EH (cell line): ENCODE measurements around the gene LHX2.

Experiments used
- DNase-seq: peaks from one replicate; pipeline ENCODE4 v3.0.0-alpha.2; 2015; ENCODE audit warnings: low read depth

LHX2 gene

DNA sequence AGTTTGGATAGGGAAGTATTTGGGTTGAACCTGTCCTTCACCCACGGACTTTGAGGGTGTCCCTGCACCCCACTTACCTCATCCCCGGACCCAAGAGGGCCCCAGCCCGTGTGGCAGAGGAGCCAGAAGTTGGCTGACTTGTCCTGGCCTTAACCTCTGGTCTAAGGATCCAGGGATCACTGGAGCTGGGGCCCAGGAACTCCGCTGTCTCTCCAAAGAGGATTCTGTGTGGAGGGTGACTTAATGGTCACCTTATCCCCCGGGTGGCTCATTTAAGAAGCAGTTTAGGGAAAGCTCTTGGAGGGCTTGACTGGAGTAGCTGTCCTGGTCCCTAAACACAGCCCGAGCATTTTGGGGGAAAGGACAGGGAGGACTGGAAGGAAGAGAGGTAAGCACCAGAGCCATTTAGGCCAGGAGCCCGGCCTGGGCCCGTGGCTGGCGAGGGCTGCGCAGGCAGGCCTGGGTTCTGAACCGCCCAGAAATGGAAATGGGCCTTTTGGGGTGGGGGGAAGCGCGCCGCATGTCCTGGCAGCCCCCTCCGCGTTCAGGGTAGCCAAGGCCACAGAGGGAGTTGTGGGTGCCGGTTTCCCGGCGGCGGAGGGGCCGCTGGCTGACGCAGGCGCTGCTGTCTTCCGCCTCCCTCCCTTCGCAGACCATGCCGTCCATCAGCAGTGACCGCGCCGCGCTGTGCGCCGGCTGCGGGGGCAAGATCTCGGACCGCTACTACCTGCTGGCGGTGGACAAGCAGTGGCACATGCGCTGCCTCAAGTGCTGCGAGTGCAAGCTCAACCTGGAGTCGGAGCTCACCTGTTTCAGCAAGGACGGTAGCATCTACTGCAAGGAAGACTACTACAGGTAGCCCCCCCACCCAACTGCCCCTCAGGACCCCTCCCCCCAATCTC is 2.0 kb downstream of the LHX2 start:
- DNase-seq, result no peak

DNA sequence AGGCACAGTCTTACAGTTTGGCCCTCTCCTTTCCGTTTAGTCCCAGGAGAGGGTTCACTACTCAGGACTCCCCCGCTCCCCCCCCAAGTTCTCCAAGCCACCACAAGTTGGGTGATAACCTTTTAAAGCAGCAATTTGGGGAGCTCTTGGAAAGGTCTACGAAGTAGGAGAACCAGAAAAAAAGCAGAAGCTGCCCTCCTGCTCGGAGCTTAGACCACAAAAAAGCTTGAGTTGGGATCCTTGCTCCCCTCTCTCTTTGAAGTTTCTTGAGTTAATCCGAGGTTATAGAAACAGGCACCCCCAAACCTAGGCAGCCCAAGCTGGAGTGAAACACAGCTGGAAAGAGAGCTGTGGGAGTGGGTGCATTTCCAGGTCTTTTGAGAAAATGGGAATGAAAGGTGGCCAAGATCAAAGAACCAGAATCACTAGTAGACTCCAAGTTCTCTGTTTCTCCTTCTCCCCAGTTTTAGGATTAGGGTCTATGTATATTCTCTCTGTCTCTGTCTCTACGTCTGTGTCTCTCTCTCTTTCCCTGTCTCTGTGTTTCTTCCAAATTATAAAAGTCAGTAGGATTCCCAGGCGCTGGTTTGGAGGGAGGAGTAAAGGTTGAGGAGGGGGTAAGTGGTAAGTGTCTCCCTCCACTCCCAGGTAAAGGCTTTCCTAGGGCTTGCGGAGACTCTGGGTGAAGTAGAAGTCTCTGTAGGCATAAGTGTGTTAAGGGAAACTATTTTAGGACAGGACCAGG is 2.8 kb downstream of the LHX2 start:
- DNase-seq, result no peak

DNA sequence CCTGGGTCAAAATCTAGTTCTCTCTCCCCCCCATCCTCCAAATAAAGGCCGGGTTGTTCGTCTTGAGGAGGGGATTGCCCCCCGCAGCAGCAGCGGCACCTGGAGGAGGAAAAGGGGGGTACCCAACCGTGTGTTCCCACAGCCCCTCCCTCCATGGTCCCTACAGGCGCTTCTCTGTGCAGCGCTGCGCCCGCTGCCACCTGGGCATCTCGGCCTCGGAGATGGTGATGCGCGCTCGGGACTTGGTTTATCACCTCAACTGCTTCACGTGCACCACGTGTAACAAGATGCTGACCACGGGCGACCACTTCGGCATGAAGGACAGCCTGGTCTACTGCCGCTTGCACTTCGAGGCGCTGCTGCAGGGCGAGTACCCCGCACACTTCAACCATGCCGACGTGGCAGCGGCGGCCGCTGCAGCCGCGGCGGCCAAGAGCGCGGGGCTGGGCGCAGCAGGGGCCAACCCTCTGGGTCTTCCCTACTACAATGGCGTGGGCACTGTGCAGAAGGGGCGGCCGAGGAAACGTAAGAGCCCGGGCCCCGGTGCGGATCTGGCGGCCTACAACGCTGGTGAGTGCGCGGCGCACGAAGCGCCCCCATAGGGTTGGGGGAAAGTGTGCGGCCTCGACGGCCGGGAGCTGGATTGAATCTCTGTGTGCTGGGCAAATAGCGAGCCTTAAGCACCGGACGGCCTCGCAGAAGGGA is 3.5 kb downstream of the LHX2 start:
- no peak for DNase-seq

DNA sequence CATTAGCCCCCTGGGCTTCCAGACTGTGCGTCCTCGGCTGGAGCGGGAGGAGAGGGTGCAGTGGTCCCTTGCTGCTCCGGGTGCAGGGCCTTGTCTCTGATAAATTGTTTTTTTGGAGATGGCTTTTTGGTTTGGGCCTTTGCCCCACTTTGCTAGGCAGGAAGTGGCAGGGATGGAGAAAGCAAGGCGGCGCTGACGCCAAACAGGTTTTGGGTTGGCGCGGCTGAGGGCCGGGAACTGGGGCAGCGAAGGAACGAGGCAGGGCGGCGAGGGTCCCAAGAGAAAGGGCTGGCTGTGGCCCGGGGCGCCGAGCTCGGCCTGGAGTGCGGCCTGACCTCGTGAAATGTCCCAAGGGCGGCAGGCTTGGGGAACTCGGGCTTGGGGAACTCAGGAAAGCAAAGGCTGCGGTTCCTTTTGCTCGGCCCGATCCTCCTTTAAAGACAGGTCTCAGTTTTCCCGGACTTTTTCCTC is 4.1 kb downstream of the LHX2 start:
- DNase-seq, result no peak

DNA sequence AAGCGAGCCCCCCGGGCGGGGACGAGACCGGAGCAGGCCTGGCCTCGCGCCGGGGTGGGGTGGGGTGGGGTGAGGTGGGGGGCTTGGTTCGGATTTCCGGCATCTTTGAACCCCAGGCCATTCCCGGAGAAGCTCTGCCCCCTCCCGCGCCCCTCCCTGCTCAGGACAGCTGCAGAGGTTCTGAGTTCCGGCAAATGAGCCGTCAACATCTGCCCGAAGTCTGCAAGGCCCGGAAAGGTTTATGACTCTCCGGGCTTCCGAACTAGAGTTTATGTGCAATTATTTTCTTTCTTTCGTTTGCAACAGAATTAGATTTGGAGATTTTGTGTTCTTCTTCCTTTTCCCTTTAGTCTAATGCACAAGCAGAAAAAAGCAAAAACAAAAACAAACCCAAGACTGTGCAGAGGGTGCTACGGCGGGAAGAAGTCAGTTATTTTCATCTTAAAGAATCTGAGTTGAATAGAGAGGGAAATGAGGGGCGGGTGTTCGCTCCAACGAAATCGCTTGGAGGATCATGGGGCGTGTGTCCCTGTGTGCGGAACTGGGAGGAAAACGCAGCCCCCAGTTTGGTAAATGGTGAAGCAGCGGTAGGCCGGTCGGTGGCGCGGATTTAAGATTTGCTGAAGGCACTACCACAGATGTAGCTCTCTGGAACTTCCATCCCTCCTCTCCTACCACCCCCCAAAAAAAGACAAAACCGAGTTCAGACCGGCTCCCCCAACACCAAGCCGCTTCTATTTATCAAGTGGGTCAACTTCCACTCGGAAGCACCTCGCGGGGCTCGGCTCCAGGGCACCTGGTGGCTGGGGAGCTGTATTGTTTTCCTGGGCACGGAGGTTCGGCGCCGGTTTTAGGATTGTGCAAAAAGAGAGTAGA is 4.8 kb downstream of the LHX2 start:
- DNase-seq, result no peak

DNA sequence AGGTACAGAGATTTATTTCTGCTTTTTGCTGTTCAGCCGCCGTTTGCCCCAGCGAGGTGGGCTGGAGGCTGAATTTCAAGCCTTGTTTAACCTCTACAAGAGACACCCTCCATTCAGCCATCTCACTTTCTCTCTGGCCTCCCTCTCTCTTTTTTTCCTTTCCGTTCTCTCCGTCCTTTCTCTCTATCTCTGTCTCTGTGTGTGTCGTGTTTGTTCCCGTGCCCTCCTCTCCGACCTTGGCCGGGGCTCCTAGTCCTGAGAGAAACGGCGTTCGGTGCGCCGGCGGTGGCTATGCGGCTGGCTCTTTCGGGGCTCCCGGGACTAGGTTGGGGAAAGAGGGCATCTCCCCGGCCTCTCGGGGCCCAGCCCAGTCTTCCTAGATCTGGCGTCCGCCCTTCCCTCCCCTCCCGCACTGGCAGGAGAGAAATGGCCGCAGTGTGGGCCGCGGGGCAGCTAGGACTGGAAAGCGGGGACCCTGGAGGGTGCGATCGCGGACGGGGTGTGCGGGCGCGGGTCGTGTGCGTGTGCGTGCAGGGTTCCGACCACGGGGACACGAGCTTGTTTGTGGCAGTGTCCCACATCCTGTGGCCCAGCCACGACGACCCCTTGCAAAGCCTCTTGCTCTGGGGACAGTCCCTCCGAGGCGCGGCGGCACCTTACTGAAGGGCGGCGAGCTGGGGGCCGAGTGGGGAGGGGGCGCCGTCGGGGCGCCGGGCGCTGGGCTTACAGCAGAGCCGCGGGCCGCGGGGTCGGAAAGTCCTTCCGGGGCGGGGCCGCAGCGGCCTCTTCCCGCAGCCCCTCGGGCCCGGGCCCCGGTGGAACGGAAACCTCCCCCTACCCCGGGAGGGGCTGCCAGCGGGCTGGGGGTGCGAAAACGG is 5.7 kb downstream of the LHX2 start:
- DNase-seq, result no peak

DNA sequence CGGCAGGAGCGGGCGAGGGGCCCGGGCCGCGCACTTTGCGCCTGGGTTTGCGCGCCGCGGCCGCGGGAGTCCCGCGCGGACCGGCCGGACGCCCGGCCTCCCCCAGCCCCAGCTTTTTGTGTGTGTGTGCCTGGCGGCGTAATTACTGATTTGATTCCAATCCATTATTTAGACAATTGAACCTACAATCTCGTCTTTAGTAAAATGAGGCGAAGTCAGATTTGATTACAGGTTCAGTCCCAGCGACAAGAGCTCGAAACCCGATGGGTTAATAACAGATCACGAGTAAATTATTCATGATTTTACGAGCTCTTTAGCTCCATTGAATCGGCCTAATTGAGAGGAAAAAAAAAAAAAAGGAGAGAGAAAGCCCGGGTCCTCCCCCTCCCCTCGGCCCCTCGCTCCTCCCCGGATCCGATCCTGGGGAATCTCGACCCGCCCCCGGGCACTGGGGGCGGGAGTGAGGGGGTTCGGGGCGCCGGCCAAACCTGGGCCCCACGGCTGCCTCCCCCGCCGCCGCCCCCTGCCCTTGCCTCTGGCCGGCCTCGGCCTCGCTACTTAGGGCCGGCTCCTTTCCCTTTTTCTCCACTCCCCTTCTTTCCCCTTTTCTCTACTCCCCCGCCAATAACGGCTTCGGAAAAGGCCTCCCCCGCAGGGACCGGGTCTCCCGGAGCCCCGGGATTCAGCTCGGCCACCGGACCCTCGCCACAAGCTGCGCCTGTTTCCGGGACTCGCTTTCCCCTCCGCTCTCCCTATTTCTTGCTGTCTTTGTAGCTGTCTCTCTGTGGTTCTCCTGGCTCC is 6.6 kb downstream of the LHX2 start:
- DNase-seq, result no peak

DNA sequence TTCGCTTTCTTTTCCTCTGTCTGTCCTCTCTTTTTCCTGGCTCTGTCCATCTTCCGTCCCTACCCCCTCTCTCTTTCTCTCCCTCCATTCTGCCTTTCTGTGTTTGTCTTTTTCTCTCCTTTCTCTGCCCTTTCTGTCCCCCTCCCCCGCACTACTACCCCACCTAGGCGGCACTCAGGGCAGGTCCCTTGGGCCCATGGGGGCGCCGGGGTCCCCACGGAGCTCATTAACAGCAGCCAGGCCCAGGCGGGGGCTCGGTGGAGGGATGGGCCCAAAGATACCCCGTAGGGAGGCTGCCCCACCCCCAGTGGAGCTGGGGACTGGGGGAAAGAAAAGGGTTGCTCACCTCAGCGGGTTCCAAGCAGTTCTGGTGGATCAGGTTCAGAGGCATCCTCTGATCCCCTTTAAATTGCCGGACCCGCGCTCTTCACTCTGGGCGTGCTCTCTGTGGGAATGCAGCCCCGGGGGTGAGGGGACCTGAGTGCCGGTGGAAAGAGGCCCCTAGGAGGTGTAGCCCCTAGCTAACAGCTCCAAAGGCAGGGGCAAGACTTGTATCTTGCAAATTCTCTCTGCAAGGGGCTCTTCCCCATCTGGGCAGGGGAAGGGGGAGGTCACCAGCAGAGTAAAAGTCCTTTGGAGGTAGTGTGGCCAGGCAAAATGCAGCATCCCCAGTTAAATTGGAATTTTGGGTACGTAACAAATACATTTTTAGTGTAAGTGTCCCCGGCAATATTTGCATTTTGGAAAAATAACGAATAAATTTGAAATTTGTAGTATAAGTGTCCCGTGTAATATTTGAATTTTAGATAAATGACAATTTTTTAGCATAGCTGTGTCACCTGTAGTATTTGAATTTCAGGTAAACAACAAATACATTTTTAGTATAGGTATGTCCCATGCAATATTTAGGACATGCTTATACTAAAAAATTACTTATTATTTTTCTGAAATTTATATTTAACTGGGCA is 7.4 kb downstream of the LHX2 start:
- no peak for DNase-seq

DNA sequence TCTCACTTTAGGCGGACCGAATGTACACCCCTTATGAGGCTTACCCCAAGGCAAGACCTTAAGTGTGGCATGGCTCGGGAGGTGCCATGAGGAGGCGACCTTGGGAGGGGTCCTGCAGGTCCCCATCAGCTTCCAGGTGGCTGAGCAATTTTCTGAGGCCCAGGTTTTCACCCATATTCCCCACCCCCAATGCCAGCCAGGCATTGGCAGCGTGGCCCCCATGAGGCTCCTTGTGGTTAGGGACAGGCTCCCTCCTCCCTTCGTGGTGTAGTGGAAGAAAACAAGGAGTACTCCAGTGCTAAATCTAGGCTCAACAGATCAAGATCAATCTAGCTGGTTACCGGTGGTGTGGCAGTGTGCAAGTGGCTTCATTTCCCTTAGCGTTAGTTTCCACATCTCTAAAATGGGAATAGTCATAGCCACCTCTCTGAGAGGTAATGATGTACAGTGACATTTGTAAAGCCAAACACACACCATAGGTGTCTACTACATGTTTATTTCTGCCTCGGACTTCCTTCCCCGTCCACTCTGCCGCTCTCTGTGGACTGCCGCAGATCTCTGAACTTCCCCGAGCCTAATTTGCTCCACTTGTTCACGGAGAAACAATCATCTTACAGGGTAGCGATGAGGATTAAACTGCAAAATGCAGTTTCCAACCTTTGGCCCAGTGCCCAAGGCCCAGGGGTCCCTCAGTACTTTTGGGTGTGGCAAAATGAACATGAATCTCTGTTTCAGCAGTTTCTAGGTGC is 8.4 kb downstream of the LHX2 start:
- DNase-seq, result no peak

DNA sequence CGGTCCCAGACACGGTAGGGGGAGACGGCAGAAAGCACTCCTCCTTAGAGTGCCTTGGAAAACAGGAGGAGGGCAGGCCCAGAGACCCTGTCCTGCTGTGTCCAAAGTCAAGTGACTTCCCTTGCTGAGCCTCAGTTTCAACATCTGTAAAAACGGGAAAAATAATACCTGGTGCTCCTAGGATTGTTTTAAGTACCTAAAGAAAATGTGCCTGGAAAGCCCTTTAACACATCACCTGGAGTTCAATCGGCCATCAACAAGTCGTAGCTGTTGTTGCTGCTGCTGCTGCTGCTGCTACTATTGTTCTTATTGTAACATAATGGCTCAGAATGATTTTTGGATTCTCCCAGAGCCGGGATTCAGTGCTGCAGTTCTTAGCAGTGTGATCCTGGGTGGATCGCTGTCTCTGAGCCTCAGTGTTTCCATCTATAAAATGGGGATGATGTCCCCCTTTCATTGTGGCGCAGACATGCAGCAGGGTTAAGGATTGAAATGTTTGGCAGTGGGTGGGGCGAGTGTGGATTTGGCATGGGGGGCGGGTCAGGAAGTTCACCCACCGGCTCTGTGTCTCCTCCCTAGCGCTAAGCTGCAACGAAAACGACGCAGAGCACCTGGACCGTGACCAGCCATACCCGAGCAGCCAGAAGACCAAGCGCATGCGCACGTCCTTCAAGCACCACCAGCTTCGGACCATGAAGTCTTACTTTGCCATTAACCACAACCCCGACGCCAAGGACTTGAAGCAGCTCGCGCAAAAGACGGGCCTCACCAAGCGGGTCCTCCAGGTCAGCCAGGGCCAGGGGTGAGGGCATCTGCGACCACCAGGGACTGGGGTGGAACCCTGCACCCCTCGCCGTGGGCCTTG is 9.2 kb downstream of the LHX2 start:
- DNase-seq, result no peak

DNA sequence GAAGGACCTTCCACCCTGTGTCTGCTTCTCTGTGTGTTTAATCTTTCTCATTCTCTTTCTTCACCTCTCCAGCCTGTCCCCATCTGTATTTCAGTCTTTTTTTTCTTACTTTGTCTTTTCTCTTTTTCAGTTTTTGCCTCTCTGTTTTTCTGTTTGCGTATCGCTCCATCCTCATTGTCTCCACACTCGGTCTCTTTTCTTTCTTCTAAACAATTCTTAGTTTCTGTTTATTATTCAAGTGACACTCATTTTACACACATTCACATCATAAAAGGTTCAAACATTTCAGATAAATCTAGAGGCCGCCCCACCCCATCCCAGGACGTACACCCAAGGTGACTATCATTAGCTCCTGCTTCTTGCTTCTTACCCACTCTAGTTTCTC is 9.8 kb downstream of the LHX2 start:
- DNase-seq, result no peak

DNA sequence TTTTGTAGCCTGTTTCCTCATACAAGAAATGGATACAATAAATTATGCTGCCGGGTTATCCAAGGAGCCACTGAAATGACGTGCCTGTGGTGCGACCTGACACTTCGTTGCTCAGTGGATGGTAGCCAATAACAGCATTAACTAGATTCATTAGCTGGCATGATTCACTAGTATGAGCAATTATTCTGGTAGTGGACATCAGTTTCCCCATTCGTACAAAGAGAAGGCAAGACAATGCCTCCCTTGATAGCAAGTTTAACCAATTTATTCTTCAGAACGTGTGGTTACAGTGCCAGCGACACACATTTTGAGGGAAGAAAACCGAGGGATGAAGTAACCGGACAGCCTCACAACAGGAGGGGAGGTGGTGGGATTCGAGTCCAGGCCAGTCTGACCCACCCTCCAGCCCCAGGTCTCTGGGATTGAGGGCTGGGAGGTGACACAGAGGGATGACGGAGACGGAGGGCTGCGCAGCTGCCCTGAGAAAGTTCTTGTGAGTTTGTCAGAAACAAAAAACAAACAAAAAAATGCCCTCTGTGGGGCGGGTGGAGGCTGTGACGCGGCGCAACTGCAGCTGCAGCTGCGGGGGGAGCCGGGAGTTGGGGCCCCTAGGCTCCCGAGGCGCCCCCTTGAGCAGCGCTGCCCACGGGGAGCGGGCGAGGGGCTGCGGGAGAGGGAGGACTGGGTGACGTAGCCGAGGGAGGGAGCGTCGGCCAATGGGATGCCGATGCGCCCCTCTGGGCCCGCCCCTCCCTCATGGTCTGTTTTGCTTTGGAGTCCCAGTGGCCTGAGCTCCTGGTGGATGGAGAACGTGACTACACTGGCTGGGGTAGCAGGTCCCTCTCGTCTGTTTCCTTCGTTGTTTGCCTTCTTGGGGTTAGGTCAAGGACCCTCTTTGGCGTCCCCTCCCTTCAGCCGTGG is 10.9 kb downstream of the LHX2 start:
- DNase-seq, result no peak

DNA sequence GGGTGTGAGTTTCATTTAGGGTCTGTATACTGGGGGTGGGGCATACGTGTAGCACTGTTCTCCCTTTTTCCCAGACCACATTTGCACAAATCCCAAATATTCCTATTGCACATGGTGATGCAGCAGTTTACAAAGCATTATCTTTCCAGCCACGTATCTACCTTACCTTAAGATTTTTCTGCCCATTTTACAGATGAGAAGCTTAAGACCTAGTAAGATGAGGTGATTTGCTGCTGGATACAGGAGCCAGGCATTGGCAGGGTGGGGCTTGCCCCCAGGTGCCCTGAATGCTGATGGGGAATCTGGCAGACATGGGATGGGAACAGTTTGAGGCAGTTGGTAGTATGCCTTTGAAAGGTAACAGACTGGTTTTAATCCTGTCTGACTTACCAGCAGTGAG is 12.5 kb downstream of the LHX2 start:
- DNase-seq, result no peak

DNA sequence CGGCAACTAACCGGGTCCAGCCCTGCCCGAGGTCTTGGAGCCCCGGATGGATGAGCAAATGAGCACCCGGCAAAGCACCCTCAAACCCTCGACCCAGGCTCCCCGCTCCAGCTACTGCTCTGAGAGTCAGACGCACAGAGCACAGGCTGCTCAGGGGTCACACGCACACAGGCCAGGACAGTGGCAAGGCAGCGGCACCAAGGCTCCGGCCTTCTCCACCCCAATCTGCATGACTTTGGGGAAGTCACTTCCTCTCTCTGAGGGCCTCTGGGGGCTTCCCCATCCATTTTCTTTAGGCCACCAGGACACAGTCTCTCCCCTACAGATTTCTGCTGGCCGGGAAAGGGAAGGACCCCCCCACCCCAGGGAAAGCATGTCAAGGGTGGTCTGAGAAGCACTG is 18.0 kb downstream of the LHX2 start:
- no peak for DNase-seq

DNA sequence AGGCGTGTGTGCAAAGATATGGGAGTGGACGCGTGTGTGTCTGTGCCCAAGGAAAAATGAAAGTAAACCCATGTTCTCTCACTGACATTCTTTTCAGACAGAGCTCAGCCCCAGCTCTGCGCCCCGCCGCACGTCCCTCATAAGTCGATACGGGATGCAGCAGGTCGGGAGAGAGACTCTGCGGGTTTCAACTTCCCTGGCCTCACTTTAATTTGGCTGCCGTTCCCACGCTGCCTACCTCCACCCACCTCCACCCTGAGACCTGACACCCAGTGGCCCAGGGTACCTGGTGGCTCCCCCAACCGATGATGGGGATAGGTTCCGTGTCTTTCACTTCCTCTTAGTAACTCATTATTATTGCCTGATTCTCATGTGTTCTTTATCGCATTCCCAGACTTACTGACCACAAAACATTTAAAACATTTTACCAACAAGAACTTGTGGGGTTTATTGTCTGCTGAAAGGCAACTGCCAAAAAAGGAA is 19.4 kb downstream of the LHX2 start:
- DNase-seq, result peak; percentile 88

DNA sequence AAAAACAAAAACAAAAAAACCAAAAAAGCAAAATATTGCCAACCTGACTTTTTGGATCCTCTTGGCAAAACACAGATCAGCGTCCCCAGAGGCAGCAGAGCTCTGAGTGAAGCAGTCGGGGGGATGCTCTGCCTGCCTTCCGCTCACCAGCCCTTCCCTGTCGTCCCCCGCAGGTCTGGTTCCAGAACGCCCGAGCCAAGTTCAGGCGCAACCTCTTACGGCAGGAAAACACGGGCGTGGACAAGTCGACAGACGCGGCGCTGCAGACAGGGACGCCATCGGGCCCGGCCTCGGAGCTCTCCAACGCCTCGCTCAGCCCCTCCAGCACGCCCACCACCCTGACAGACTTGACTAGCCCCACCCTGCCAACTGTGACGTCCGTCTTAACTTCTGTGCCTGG is 20.7 kb downstream of the LHX2 start:
- DNase-seq, result no peak
